AG10803 (cell line): Measurements from ENCODE around the gene FAR1.
A peak's percentile ranks its signal among the peaks of the same experiment; 100 is the strongest.

Source experiments
- DNase-seq: peaks from one replicate; pipeline ENCODE4 v3.0.0; 2010; ENCODE audit warnings: low read depth
- H3K4me3 ChIP-seq: 2 replicates; pipeline ENCODE4 v1.5.1; 2011; ENCODE audit warnings: mild to moderate bottlenecking, low read length, control low read depth
- CTCF ChIP-seq: conservative IDR thresholded peaks from 2 replicates; pipeline ENCODE4 v1.5.1; 2011; ENCODE audit warnings: mild to moderate bottlenecking, low read length, control low read depth, inconsistent platforms

Gene FAR1

DNA sequence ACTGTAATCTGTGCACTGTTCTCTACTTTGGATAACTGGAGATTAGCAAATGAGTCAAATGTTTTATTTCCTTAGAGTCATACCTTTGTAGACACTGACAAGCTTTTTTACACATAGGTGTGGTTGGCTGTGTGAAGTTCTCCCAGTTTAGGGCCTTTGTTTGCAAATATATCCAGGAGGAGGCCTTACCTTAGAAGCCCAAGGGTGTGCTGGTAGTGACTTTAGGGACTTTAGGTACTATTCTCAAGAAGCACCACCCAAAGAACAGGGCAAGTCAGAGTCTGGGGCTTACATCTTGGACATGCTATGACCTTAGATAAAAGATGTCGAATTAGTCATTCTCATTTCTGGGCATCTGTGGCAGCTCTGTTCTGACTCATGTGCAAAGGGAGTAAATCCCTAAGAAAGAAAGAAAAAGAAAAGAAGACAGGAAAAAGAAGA lies 4.8 kb upstream of the FAR1 start:
- TF ChIP-seq CTCF: no peak
- no peak for DNase-seq
- no peak overlapping the region for H3K4me3 ChIP-seq

DNA sequence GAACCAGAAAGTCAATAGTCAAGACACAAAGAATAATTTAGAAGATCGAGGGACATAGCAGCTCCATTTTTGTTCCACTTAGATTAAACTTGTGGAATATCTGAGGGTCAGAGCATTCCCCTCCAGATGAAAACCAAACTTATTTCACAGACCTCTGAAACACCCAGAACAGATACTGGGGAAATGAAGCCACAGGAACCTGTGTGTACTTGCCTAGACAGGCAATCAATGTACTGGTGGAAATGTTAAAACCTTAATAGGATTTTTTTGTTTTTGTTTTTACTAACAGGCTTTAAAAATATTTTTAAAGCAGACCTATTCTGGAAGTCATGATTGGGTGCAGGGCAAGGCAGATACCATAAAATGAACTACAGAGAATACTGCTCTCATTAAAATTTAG lies 4.1 kb upstream of the FAR1 start:
- no peak for TF ChIP-seq CTCF
- no peak for DNase-seq
- H3K4me3 ChIP-seq: no peak overlapping the region

GRCh38 chr11:13666708-13667107 lies 1.8 kb upstream of the FAR1 start:
- no peak for TF ChIP-seq CTCF
- H3K4me3 ChIP-seq: no peak overlapping the region
- DNase-seq: no peak

- DNase-seq: peak; percentile 77
- peak overlapping the region; percentile 79 for H3K4me3 ChIP-seq
- no peak; the same call in 1 of the 2 replicates for TF ChIP-seq CTCF
Observed at GRCh38 chr11:13667245-13667644, 1.2 kb upstream of the FAR1 start.

GRCh38 chr11:13667795-13668101 lies 720 bp upstream of the FAR1 start:
- peak overlapping the region; percentile 79 for H3K4me3 ChIP-seq
- no peak for TF ChIP-seq CTCF
- no peak for DNase-seq

DNA sequence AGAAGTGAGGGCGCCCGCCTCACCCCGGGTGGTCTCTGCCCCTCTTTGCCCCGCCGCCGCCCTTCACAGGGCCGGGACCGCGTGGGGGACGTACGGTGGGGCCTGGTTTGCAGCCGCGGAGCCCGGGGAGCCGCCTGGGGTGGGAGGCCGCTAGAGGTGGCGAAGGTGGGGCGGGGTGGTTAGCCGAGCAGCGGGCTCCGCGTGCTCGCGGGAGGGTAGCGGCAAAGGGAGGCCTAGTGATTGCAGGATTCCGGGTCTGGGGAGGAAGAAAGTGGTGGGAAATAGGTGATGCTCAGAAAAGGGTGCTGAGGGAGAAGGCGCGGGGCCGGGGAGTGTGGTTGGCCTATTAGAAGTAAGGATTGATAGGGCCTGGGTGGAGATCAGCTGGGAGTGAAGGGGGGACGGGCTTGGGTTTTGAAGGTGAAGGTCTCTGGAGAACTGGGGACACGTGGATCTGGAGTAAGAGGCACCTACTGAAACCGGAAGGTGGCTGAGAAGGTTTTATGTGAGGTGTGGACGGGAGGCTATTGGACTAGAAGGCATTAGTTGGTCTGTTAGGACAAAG lies 571 bp downstream of the FAR1 start:
- peak; percentile 16 for DNase-seq
- H3K4me3 ChIP-seq: peak overlapping the region; percentile 83
- TF ChIP-seq CTCF: no peak

DNA sequence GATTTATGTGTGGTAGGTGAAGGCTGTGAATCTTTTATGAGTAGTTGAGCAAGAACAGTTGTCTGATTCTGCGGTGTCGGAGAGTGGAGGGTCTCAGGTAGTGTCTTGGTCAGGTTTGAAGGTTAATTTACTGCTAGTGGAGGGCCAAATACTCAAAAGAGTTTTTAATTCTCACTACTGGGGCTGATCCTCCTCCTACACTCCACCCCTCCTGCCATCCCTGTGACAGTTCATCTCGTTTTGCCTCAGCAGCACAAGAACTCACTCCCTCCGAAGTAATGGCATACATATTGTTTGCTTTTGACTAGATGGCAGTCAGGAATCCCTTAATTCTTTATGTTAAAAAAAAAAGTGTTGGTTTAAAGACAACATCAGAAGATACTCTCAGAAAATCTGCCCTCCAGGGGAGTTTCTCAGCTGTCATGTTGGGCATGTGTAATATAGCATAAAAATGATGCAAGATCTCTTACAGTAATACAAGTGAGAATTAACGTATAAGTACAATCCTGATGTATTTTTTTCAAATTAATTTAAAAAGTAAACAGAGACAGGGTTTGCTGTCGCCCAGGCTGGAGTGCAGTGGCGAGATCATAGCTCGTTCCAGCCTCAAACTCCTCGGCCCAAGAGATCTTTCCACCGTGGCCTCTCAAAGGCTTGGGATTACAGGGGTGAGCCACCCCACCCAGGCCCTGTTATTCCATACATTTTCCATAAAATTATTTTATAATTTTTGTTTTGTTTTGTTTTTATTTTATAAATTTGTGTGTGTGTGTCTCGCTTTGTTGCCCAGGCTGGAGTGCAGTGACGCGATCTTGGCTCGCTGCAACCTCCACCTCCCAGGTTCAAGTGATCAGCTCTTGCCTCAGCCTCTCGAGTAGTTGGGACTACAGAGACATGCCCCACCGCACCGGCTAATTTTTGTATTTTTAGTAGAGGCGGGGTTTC lies 1.3 kb downstream of the FAR1 start:
- TF ChIP-seq CTCF: no peak
- peak; percentile 6 for DNase-seq

More for the DNA sequence above, 1.3 kb downstream of the FAR1 start:
- H3K4me3 ChIP-seq: peak overlapping the region; percentile 83
